Neutrophil (primary cell): ENCODE measurements around the gene CKAP4.

Experiments used
- H3K27ac ChIP-seq: fragments of 200-600 bp; sonication (generic); 2 replicates; pipeline ENCODE4 v1.5.1; 2016; ENCODE audit warnings: mild to moderate bottlenecking, moderate library complexity
- H3K27me3 ChIP-seq: fragments of 200-600 bp; sonication (generic); 2 replicates; pipeline ENCODE4 v1.6.0; 2016; ENCODE audit warnings: mild to moderate bottlenecking
- H3K36me3 ChIP-seq: fragments of 200-600 bp; sonication (generic); 2 replicates; pipeline ENCODE4 v1.5.1; 2017
- H3K4me1 ChIP-seq, 2 experiments: fragments of 200-600 bp in 1 of 2; sonication (generic) in 1 of 2; 1 replicate in 1 of 2; 2 replicates in 1 of 2; pipeline versions ENCODE4 v1.5.1 to v1.6.1; 2013 to 2016; ENCODE audit warnings: low read depth in 1 of 2, low read length in 1 of 2, mild to moderate bottlenecking in 1 of 2, moderate library complexity in 1 of 2; ENCODE audit not compliant: control insufficient read depth in 1 of 2, insufficient read depth in 1 of 2
- H3K4me3 ChIP-seq, 2 experiments: fragments of 200-600 bp in 1 of 2; sonication (generic) in 1 of 2; 1 replicate in 1 of 2; 2 replicates in 1 of 2; pipeline ENCODE4 v1.5.1; 2013 to 2016; ENCODE audit warnings: low read depth in 1 of 2, low read length in 1 of 2, mild to moderate bottlenecking in 1 of 2, moderate library complexity in 1 of 2
- H3K9me3 ChIP-seq: fragments of 200-600 bp; sonication (generic); 2 replicates; pipeline ENCODE4 v1.5.1; 2016
- TF ChIP-seq, protein P1 (sequence below): fragments of 200-600 bp; sonication (generic); IDR thresholded peaks from 2 replicates; pipeline ENCODE4 v1.5.1; 2016; ENCODE audit warnings: antibody characterized with exemption

Gene CKAP4

GRCh38 chr12:106258935-106259334, 11.1 kb upstream of the CKAP4 start:
- no peak overlapping the region for H3K4me3 ChIP-seq

DNA sequence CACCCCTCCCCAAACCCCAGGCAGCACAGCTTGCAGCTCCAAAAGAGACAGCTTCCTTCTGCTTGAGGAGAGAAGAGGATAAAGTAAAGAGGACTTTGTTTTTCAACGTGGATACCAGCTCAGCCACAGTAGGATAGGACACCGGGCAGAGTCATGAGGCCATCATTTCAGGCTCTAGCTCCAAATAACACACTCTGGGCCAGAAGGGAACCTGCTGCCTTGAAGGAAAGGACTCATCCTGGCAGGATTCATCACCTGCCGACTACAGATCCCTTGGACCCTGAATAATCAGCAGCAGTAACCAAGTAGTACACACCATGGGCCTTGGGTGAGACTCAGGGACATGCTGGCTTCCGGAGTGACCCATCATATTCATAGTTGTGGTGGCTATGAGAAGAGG, 10.4 kb upstream of the CKAP4 start:
- Histone ChIP-seq H3K4me1 (peaks cover 0 to 7% of the 10 kb centered on the region in 2 experiments), H3K36me3 (no peaks in the 10 kb centered on the region), H3K4me3 (no peak overlapping the region), H3K27ac (no peak overlapping the region), H3K9me3 (no peaks in the 10 kb centered on the region), H3K27me3 (no peaks in the 10 kb centered on the region)
- TF ChIP-seq, protein P1, sequence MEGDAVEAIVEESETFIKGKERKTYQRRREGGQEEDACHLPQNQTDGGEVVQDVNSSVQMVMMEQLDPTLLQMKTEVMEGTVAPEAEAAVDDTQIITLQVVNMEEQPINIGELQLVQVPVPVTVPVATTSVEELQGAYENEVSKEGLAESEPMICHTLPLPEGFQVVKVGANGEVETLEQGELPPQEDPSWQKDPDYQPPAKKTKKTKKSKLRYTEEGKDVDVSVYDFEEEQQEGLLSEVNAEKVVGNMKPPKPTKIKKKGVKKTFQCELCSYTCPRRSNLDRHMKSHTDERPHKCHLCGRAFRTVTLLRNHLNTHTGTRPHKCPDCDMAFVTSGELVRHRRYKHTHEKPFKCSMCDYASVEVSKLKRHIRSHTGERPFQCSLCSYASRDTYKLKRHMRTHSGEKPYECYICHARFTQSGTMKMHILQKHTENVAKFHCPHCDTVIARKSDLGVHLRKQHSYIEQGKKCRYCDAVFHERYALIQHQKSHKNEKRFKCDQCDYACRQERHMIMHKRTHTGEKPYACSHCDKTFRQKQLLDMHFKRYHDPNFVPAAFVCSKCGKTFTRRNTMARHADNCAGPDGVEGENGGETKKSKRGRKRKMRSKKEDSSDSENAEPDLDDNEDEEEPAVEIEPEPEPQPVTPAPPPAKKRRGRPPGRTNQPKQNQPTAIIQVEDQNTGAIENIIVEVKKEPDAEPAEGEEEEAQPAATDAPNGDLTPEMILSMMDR = no peak

More at GRCh38 chr12:106258935-106259334, 11.1 kb upstream of the CKAP4 start:
- H3K27ac ChIP-seq = no peak overlapping the region
- no peaks in the 10 kb centered on the region for H3K9me3 ChIP-seq
- H3K36me3 ChIP-seq = no peaks in the 10 kb centered on the region
- H3K4me1 ChIP-seq = peaks cover 0 to 7% of the 10 kb centered on the region in 2 experiments
- H3K27me3 ChIP-seq = no peaks in the 10 kb centered on the region
- TF ChIP-seq, protein P1 = no peak

- H3K27ac ChIP-seq = no peak overlapping the region
- TF ChIP-seq, protein P1 = no peak
- H3K4me3 ChIP-seq = no peak overlapping the region
- no peaks in the 10 kb centered on the region for H3K36me3 ChIP-seq
- no peaks in the 10 kb centered on the region for H3K9me3 ChIP-seq
- no peaks in the 10 kb centered on the region for H3K27me3 ChIP-seq
- peaks cover 9 to 11% of the 10 kb centered on the region in 2 experiments for H3K4me1 ChIP-seq
These were observed 8.7 kb upstream of the CKAP4 start for GRCh38 chr12:106256524-106256923.

GRCh38 chr12:106255952-106256351, 8.1 kb upstream of the CKAP4 start:
- no peak overlapping the region for H3K4me3 ChIP-seq
- H3K27ac ChIP-seq = no peak overlapping the region
- peaks cover 15 to 17% of the 10 kb centered on the region in 2 experiments for H3K4me1 ChIP-seq
- TF ChIP-seq, protein P1 = no peak
- no peaks in the 10 kb centered on the region for H3K9me3 ChIP-seq
- no peaks in the 10 kb centered on the region for H3K36me3 ChIP-seq
- no peaks in the 10 kb centered on the region for H3K27me3 ChIP-seq

DNA sequence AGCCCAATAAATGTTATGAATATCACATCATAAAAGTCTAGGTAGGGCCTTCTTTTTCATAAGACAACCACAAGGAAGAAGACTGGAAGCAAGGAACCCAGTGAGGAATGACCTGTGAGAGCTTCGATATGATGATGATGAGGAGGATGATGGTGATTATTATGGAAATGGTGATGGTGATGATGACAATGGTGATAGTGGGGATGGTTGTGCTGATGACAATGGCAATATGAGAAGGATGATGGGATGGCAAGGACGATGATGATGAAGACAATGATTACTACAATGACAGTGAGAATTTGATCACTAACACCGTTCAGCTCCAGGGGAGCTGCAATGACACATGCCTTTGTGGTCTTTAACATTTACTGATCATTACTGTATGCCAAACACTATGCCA, 7.7 kb upstream of the CKAP4 start:
- Histone ChIP-seq H3K27me3 (no peaks in the 10 kb centered on the region), H3K9me3 (no peaks in the 10 kb centered on the region), H3K4me3 (no peak overlapping the region), H3K36me3 (no peaks in the 10 kb centered on the region), H3K4me1 (peaks cover 20 to 22% of the 10 kb centered on the region in 2 experiments), H3K27ac (no peak overlapping the region)
- TF ChIP-seq, protein P1 = no peak

DNA sequence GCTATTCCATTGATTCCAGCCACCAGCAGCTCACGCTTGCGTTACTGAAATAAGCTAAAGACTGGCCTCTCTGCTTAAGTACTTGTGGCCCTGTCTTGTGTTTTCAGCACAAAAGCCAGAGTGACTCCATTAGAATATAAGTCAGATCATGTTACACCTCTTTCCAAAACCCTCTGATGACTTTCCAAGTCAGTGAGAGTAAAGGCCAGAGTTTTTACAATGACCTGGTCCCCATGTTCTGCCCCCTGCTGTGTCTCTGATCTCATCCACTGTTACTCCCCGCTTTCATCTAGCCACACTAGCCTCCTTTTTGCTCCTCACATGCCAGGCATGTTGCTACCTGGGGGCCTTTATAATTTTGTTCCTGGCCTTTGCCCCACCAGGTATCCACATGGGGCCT, 6.9 kb upstream of the CKAP4 start:
- TF ChIP-seq, protein P1 = no peak
- Histone ChIP-seq H3K27me3 (no peaks in the 10 kb centered on the region), H3K36me3 (no peaks in the 10 kb centered on the region), H3K27ac (no peak overlapping the region), H3K9me3 (no peaks in the 10 kb centered on the region), H3K4me1 (peaks cover 23 to 27% of the 10 kb centered on the region in 2 experiments), H3K4me3 (no peak overlapping the region)
